NB4 (cell line): Measurements from ENCODE around the gene PLAAT5.
A peak's percentile ranks its signal among the peaks of the same experiment; 100 is the strongest.

Experiments
- DNase-seq: peaks from one replicate; pipeline ENCODE4 v3.0.0; 2010; ENCODE audit warnings: low read depth
- H3K4me3 ChIP-seq: one replicate; pipeline ENCODE4 v1.5.1; 2011; ENCODE audit warnings: mild to moderate bottlenecking, low read depth, low read length, moderate library complexity
- MYC ChIP-seq: IDR thresholded peaks from 2 replicates; pipeline ENCODE4 v1.6.1; 2011; ENCODE audit warnings: low read depth, low read length
- POLR2A ChIP-seq: IDR thresholded peaks from 2 replicates; pipeline ENCODE4 v1.6.1; 2011; ENCODE audit warnings: mild to moderate bottlenecking; ENCODE audit not compliant: insufficient read length; ENCODE audit errors: extremely low read depth
- TF ChIP-seq, protein P1 (sequence below): IDR thresholded peaks from one replicate; pipeline ENCODE4 v1.5.1; 2012; ENCODE audit warnings: low read depth, low read length
- TF ChIP-seq, protein P2 (sequence below): IDR thresholded peaks from 2 replicates; pipeline ENCODE4 v1.6.1; 2011; ENCODE audit warnings: low read depth, low read length

PLAAT5 gene

DNA sequence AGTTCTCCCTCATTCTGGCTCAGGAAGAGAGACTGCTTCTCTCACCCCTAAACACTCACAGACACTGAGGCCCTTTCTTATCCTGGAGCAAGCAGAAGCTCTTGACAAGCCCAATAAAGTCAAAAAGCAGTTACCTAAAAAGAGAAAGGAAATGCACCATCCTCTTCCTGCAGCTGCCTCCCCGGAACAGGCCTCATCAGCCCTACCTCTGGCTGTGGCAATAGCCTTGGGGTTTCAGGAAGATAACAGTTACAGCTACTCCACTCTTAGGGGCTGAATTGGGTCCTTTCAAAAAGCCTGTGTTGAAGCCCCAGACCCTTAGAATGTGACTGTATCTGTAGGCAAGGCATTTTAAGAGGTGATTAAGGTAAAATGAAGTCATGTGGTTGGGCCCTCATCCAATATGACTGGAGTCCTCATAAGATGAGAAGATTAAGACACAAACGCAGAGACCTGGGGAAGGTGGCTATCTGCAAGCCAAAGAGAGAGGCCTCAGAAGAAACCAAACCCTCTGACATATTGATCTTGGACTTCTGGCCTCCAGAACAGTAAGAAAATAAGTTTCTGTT lies 11.4 kb upstream of the PLAAT5 start:
- H3K4me3 ChIP-seq = peak overlapping the region; percentile 46
- TF ChIP-seq POLR2A (no peak), MYC (peak; percentile 50; the same call in 1 of the 2 replicates)
- TF ChIP-seq, protein P1, sequence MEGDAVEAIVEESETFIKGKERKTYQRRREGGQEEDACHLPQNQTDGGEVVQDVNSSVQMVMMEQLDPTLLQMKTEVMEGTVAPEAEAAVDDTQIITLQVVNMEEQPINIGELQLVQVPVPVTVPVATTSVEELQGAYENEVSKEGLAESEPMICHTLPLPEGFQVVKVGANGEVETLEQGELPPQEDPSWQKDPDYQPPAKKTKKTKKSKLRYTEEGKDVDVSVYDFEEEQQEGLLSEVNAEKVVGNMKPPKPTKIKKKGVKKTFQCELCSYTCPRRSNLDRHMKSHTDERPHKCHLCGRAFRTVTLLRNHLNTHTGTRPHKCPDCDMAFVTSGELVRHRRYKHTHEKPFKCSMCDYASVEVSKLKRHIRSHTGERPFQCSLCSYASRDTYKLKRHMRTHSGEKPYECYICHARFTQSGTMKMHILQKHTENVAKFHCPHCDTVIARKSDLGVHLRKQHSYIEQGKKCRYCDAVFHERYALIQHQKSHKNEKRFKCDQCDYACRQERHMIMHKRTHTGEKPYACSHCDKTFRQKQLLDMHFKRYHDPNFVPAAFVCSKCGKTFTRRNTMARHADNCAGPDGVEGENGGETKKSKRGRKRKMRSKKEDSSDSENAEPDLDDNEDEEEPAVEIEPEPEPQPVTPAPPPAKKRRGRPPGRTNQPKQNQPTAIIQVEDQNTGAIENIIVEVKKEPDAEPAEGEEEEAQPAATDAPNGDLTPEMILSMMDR = no peak
- TF ChIP-seq, protein P2, sequence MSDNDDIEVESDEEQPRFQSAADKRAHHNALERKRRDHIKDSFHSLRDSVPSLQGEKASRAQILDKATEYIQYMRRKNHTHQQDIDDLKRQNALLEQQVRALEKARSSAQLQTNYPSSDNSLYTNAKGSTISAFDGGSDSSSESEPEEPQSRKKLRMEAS = peak; percentile 11; the same call in 1 of the 2 replicates
- peak; percentile 84 for DNase-seq

DNA sequence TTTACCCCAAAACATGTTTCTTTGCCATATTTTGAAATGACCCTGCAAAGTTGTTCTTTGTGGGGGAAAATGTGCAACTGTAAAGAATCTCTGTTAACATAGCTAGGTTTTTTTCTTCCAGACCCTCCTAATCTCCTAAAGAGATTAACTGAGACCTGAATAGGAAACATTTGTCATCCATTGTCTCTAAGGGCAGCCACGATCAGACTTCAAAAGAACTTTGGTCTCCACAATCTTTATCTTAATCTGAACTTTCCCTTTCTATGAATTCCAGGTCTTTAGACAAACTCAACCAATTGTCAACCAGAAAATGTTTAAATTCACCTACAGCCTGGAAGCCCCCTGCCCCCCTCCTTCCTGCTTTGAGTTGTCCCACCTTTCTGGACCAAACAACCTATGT lies 10.3 kb upstream of the PLAAT5 start:
- DNase-seq = no peak
- TF ChIP-seq POLR2A = no peak
- no peak for TF ChIP-seq MYC
- TF ChIP-seq, protein P2 = no peak
- TF ChIP-seq, protein P1 = no peak
- no peak overlapping the region for H3K4me3 ChIP-seq

DNA sequence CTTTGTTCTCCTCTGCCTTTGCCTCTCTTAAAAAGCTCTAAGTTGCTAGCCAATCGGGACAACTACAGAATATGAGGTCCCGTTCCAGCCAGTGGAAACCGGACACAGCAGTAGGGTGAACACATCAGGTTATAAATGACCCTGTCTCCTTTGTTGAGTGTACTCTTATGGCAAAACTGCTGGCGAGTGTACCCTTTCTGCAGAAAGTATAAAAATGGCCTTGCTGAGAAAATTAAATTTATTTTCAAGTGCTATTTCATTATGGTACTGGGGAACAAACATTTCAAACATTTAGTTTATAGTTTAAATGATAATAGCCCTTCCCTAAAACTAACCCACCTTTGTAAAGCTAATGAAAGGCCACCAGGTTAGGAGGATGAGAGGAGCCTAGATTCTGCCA lies 8.9 kb upstream of the PLAAT5 start:
- no peak for DNase-seq
- no peak overlapping the region for H3K4me3 ChIP-seq
- no peak for TF ChIP-seq MYC
- TF ChIP-seq, protein P2 = no peak
- no peak for TF ChIP-seq POLR2A
- TF ChIP-seq, protein P1 = no peak

DNA sequence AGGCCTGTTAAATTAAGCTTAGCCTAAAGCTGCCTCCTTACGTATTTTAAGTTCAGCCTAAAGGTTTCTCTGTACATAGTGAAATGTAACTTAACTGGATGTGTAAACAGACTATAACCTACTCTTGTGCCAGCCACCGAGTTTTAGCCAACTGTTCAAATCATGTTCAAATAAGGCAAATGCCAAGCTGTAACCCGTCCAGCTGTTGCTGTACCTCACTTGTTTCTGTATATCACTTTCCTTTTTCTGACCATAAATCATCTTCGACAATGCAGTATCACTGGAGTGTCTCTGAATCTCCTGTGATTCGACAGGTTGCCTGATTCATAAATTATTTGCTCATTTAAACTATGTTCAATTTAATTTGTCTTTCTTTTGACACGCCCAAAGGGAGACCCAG lies 4.0 kb upstream of the PLAAT5 start:
- no peak for TF ChIP-seq POLR2A
- TF ChIP-seq, protein P2 = no peak
- TF ChIP-seq MYC = no peak
- TF ChIP-seq, protein P1 = no peak
- DNase-seq = no peak
- no peak overlapping the region for H3K4me3 ChIP-seq

DNA sequence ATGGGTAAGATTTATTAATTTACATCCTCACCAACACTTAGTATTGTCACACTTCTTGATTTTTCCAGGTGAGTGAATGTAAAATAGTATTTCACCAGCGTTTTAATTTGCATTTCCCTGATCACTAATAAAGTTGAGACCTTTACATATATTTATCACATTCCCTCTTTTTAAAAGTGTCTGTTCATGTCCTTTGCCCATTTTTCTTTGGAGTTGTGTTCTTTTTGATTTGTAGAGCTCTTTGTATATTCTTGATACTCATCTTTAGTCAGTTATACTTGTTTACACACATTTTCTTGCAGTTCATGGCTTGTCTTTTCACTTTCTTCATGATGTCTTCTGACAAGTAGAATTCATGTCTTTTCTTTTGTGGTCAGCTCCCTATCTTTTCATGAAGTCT lies 2.2 kb upstream of the PLAAT5 start:
- TF ChIP-seq, protein P1 = no peak
- TF ChIP-seq, protein P2 = no peak
- TF ChIP-seq POLR2A (no peak), MYC (no peak)
- no peak for DNase-seq
- no peak overlapping the region for H3K4me3 ChIP-seq

DNA sequence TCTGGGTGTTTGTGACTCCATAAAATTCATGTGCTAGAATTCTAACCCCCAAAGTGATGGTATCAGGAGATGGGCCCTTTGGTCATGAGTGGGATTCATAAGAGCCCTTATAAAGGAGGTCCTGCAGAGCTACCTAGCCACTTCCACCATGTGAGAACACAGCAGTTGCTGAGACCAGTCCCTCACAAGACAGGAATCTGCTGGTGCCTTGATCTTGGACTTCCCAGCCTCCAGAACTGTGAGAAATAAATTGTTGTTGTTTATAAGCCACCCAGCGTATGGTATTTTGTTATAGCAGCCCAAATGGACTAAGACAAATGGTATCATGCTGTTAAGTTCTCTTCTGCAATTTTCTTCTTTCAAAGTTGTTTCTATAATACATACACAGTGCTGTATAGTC lies 1.5 kb upstream of the PLAAT5 start:
- peak overlapping the region; percentile 59 for H3K4me3 ChIP-seq
- TF ChIP-seq, protein P2 = no peak
- TF ChIP-seq POLR2A = no peak
- TF ChIP-seq, protein P1 = no peak
- no peak for TF ChIP-seq MYC
- no peak for DNase-seq
